Measurements from ENCODE around the gene NPW.

The NPW gene

DNA sequence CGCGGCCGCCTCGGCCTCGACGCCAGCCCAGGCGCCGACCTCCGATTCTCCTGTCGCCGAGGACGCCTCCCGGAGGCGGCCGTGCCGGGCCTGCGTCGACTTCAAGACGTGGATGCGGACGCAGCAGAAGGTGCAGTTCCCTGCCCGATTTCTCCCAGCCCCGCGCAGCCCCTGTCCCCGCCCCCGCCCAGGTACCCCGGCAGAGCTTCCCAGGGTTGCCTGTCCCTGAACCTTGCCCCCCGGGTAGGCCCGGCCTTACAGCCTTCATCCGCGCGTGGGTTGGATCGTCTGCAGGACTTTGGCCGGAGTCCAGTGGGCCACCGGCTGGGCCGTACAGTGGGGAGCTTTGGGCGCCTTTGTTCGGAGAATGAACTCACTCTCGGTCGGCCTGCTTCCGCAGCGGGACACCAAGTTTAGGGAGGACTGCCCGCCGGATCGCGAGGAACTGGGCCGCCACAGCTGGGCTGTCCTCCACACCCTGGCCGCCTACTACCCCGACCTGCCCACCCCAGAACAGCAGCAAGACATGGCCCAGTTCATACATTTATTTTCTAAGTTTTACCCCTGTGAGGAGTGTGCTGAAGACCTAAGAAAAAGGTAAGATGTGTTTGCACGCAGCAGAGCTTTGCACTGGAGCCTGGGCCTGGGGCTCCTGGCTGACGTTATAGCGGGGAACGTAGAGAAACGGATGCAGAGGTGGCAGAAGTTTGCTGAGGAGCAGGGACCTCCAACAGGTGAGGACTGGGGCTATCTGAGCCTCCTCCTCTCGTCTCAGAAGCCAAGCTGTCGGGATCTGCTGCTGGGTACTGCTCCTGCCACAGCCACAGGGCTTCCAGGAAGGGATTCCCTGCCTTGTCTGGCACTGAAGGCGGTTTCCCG is 35.0 kb upstream of the NPW start:
- FAIRE-seq: no peak

DNA sequence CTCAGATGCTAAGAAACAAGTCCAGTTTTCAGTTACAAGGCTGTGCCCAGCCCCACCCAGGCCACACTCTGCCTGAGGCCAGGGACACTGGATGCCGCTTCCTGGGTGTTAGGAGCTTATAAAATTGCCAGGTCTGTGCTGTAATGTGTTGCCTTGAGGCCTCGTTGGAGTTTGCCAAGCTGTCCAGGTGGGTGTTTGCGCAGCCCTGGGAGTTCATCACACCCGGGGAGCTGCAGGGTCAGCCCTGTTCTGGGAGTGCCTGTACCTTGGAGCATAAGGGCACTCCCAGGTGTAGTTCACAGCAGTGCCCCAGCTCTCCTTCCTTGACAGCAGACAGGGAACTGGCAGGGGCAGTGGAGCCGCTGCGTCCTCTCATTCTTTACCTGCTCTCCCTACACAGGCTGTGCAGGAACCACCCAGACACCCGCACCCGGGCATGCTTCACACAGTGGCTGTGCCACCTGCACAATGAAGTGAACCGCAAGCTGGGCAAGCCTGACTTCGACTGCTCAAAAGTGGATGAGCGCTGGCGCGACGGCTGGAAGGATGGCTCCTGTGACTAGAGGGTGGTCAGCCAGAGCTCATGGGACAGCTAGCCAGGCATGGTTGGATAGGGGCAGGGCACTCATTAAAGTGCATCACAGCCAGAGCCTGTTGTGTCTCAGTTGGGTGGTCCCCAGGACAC is 34.0 kb upstream of the NPW start:
- no peak for FAIRE-seq

DNA sequence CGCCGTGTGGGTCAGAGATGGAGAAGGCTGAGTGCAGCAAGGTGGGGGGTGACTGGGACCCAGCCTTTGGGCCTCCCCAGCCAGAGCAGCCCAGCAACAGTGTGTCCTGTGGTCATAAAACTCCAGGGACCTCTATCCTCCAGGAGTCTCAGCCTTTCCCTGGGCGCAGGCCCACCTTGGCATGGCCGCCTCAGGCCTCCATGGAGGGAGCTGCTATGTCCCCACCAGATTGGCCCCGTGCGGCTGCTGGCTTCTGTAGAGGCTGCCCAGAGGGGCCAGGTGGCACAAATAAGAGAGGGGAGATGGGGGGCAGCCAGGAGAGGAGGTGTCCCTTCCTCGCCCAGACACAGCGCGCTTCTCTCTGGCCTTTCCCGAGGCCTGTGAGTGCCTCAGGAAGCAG is 32.4 kb upstream of the NPW start:
- no peak for FAIRE-seq

DNA sequence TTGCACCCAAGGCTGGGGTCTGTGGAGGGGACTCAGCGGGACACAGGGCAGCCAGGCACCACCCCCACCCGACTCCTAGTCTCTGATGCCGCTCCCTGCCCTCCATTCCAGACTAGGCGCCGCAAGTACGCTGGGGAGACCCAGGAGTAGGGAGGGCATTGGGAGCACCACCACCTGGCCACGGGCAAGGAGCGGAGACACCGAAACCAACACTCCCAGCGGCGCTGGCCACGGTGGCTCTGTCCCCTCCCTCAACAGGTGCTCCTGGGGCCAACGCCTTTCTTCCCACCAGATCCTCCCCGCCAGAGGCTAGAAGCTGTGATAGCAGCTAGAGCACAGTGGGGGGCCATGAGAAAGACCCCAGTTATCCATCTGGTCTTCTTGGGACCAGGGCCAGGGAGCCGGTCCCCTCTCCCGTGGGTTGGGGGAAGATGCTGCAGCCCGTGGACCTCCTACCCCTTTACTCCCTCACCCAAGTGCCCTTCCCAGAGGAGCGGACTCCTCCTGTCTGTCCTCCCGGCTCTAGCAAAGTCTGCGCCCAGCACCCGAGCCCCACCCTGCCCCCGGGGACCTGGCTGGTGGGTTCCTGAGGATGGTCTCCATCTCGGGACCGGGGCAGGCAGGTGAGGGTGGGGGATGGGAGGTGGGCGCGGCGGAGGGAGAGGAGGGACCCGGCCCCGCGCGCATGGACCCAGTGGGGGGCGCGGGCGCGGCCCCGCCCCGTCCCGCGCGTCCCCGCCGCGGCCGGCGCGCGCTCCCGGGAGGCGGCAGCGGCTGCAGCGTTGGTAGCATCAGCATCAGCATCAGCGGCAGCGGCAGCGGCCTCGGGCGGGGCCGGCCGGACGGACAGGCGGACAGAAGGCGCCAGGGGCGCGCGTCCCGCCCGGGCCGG is 30.1 kb upstream of the NPW start, which contains the start of gene SYNGR3:
Gene SYNGR3, plus strand, starts transcription at position 762 of the 892 bp plus-strand sequence. CDS start 133 bp downstream, outside the sequence.
- FAIRE-seq: no peak

DNA sequence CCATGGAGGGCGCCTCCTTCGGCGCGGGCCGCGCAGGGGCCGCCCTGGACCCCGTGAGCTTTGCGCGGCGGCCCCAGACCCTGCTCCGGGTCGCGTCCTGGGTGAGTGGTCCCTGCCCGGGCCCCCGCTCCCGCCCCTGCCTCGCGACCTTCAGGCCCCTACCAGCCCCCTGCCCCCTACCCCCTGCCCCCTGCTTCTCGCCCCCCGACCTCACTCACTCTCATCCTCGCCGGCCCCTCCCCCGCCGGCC is 29.6 kb upstream of the NPW start:
- no peak for FAIRE-seq

DNA sequence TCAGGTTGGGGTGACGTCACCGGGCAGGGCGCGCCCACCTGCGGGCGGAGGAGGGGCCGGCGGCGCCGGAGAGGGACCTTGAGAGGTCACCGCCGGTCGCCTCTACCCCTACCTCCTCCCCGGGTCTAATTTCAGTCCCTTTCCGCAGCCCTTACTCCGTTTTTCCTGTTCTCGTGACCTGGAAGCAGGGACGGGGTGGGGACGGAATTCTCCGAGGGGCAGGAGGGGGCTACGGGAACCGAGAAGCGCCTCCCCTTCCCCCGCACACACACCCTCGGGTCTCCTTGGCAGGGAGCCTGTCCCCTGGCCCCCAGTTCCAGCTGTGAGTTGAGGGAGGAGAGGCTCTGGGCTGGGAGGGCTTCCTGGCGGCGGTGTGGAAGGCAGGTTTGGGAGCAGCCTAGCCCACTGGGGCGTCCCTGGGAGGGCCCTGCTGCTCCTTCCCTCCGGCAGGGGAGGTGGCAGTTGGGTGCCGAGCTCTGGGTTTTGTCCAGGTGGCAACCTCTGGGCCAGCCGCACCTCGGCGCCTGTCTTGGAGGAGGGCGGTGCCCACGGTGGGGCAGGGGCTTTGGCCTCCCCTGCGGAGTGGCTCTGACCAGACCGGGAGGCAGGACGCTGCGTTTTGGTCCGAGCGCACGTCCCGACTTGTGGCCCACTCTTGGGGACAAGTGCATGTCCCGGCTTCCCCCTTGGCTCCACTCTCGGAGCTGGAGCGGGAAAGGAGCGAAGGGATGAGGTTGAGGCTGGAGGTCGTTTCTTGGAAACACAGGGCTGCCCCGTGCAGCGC is 29.0 kb upstream of the NPW start:
- no peak for FAIRE-seq

DNA sequence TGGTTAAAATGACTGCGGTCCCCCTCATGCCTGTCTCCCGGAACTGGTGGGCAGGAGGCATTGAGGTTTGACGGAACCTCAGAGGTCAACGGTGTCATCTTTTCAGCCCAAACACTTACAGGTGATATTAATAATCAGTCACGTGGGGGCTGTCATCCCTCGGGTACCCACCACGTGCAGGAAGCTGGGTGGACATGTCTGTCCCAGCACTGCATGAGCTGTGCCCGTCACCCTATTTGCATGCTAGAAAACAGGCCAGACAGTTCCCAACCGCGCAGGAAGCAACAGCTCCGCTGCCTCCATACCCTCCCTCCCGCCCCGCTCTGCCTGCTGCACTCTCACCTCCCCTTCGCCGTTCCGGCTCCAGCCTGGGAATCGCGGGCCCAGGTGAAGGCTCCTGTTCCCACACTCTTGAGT is 28.4 kb upstream of the NPW start:
- no peak for FAIRE-seq

DNA sequence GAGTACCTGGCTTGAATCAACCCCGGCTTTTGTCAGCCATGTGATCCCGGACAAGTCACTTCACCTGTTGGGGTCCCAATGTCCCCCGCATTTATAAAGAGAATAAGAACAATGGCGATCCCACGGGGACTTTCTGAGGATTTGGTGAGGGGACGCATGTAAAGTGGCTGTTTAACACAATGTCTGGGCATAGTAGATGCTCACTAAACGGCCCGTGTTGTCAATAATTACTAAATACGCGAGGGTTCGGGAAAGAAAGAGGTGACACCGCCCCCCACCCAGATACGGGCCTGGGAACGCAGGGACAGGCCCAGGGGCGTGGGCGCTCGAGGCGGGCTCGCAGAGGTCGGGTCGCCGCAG is 28.0 kb upstream of the NPW start:
- FAIRE-seq: no peak

DNA sequence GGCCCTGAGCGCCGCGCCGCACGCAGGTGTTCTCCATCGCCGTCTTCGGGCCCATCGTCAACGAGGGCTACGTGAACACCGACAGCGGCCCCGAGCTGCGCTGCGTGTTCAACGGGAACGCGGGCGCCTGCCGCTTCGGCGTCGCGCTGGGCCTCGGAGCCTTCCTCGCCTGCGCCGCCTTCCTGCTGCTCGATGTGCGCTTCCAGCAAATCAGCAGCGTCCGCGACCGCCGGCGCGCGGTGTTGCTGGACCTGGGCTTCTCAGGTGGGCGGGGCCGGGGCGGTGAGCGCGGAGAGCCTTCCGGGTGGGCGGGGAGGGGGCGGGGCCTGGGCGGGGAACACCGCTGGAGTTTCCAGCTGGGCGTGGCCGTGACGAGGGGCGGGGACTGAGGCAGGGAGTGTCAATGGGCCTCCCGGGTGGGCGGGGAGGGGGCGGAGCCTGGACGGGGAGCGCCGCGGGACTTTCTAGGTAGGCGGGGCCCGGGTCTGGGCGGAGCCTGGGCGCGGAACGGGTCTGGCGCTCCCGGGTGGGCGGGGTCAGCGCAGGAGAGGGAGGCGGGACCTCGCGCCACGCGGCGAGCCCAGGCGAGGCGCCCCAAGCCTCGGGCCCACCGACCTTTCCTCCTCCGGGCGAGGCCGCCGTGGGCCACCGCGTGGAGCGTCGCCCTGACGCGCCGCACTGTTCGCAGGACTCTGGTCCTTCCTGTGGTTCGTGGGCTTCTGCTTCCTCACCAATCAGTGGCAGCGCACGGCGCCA is 27.5 kb upstream of the NPW start:
- no peak for FAIRE-seq

DNA sequence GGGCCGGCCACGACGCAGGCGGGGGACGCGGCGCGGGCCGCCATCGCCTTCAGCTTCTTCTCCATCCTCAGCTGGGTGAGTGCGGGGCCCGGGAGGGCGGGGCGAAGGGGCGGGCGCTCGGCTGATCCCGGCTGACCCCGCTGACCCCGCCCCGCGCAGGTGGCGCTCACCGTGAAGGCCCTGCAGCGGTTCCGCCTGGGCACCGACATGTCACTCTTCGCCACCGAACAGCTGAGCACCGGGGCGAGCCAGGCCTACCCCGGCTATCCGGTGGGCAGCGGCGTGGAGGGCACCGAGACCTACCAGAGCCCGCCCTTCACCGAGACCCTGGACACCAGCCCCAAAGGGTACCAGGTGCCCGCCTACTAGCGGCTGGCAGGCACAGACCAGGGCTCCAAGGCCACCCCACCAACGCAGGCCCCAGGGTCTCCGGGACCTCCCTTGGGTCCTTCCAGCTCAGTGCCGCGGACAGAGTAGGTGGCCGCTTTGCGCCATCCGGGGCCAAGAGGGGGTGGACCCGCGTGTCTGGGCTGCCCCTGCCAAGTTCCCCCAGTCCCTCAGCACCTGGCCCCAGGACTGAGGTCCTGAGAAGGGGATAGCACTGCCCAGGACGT is 26.8 kb upstream of the NPW start:
- FAIRE-seq: no peak

DNA sequence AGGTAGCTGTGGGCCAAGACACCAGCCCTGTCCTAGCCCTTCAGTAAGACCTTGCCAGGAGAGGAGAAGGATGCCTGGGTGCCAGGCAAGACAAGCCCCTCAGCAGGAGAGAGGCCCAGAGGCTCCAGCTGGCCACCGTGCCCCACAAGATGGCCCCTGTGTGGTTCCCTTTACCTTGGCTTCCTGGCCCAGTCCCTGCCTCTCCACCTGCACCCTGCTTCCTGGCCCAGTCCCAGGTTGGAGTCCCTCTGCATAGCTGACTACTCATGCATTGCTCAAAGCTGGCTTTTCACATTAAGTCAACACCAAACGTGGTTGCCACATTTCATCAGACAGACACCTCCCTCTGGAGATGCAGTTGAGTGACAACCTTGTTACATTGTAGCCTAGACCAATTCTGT is 25.9 kb upstream of the NPW start:
- FAIRE-seq: no peak

DNA sequence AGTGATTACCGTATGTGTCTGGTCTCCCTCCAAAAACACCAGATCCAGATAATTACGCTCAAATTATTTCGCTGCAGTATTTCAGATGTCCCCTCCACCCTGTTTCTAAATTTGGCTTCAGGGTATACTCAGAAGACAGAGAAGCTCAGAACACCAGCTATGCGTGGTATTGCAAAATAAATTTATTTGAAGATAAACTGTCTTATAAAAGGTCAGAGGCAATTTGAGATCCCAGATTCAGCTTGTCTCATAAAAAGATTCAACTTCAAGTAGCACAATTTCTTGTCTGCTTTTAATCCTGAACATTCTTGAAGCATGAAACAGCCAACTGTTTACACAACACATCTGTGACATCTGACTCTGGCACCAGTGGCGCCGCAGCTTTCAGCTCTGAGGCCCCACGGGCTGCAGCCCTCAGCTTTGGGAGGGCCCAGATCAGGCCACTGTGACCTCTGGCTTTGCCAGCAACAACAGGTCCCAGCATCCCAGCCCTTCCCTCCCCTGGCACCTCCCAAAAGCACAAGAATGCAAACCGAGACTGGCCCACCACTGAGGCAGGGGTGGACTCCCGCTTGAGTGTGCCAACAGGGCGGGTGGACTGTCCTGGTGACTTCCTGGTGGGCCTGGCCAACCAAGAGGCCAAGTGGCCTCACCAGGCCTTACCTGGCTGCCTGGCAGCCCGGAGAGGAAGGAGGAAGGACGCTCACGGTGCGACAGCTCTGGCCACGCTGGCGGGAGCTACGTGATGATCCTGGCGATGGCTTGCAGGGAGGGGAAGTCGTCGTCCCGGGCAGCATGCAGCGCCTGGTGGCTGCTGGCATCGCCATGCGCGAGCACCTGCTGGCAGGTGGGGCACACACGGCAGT is 21.9 kb upstream of the NPW start:
- no peak for FAIRE-seq

DNA sequence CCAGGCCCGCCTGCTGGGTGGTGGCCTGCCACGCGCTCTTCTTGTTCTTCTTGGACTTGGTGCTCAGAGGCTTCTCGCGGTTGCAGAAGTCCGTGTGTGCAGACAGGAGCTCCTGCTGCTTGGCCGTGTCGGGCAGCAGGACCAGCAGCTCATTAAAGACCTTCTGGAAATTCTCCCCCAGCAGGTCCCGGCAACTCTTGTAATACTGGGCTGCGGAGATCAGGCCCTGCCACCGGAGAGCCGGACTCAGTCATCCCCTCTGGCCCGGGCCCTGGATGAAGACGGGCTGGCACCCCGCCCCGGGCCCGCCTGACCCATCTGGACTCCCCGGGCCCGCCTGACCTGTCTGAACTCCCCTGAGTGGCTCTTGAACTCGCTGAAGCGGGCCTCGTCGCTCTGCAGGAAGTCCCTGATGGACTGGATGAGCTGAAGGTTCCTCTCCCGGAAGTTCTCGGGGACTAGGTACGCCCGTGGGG is 21.2 kb upstream of the NPW start:
- FAIRE-seq: no peak

DNA sequence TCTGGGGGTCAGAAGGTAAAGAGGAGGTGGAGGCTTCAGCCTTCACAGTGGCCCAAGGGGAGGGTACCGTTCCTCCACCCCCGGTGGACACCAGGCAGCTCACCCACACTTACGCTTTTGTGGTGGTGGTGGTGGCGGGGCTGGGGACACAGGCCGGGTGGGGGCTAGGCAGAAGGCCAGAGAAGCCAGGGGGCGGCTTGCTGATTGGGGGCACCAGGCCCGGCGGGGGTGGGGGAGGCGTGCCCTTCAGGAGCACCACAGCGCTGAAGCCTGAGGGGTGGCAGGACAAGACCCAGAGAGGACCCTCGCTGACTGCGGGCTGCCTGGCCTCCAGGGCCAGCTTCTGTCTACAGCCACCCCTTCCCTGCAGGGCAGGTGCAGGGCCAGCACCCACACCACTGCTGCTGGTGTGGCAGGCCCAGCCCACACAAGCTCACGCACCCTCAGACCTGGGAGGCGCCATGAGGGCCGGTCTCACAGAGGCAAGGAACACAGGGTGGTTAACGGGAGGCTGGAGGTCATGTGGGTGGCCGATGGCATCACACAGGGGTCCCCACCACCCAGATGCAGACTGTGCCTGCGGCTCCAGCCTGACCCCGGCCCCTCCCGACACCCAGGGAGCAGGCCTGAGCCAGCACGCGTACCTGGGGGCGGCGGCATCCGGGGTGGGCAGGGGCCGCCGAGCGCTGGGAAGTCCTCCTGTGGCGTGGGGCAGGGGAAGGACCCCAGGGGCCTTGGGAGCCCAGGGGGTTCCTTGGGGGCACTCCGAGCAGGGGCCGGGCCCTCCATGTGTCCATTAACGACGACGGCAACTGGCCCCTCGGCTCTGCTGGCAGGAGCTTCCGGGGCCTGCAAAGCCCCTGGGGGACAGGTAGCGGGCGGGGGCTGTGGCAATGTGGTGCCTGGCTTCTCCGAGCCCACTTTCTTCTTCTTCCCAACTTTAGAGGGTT is 20.5 kb upstream of the NPW start:
- FAIRE-seq: no peak

DNA sequence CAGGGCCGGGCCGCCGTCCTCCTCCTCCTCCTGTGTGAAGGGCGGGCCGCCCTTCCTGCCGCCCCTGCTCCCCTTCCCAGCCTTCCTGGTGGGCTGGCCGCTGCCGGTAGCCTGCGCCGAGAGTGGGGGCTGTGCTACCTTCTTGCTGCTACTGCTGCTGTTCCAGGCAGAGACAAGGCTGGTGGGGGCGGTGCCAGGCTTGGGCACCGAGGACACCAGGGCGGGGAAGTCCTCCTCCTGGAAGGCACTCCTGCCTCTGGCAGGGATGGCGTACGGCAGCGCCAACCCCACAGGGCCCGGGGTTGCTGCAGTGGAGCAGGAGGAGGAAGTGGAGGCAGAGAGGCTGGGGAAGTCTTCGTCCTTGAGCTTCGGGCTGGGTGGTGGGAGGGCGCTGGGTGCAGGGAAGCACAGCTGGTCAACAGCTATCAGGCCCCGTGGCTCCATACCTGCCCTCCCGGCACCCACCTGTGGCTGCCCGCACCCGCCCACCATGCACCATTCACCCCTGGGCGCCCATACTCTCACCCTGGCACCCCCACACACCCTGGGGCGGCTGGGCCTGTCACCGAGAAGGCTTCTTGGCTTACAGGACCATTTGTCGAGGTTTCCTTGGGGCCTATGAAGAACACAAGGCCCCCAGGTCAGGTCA is 19.6 kb upstream of the NPW start:
- no peak for FAIRE-seq

DNA sequence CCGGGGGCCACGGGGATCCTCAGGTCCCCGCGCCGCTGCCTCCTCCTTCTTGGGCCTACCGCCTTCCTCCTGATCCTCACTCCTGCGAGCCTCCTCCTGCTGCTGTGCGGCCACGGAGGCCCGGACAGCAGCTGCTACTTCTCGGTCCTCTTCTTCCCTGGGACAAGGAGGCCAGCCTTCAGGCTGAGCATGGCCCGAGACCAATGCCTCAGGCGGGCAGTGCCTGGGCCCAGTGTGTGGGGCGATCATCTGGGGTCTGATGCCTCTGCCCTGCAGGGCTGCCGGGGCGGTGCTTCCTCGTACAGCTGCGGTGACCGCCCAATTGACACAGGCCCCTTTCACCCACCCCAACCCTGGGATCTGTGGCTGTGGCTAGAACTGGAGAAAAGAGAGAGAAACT is 18.6 kb upstream of the NPW start:
- FAIRE-seq: no peak

DNA sequence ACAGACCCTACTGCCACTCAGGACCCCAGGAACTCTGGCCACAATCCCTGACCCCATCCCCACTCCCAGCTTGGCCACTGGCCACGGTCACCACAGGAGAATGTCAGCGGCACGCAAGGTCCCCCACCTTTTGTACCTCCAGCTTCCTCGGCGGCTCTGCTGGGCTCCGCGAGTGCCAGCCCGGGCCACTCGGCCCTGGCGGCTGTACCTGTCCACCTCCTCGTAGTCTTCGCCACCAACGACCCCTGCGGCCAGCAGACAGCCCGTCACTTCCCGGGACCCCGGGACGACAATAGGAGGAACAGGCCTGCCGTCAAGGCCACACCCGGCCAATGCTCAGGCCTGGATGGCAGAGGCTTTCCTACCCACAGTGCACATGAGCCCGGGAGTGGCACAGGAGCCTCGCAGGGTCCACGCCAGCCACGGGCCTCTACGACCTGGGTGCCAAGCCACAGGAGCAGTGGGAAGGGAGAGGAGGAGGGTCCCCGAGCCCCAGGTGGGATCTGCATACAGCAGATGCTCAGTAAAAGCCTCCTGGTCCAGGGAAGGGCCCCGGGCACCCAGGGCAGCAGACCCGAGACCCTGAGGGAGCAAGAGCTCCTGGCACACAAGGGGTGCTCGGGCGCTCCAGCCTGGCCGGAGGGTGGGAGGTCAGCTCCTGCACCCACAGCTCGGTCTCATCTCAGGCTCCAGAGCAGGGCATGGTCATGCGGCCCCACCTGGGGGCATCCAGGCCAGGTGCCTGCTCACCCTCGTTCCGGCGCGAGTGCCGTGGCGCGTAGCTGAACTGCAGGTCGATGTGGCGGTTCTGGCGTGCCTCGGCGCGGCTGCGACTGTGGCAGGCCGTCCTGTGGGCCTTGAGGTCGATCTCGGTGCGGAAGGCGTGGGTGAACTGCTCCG is 17.9 kb upstream of the NPW start:
- FAIRE-seq: no peak
